ENCODE results near the gene NSL1.

DNA sequence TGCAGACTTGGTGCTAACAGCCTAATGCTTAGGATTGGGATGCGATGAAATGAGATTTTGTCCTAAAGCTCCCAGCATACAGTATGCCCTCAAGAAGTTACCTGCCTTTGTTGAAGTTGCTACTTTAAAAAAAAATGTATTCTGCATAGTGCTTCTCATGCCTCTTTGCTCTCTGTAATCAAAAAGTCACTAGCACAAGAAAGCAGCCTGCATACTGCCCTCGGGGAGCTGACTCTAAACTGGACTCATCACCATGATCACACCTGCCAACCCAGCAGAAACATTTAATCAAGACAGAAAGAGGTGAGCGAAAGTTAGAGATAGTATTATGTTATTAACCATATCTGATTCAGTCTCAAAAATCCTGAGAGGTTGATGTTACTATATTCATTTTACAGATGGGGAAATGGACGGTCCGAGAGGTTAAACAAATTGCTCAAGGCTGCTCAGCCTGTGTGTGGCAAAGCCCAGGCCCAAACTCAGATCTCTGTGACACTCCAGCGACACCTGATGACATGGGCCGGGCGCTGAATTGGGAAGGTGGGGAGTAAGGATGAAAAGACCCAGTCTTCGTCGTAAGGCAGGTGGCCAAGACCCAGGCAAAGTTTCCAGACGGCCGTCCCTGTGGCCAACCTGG is 93.0 kb downstream of the NSL1 start:
- TF ChIP-seq, protein P1, sequence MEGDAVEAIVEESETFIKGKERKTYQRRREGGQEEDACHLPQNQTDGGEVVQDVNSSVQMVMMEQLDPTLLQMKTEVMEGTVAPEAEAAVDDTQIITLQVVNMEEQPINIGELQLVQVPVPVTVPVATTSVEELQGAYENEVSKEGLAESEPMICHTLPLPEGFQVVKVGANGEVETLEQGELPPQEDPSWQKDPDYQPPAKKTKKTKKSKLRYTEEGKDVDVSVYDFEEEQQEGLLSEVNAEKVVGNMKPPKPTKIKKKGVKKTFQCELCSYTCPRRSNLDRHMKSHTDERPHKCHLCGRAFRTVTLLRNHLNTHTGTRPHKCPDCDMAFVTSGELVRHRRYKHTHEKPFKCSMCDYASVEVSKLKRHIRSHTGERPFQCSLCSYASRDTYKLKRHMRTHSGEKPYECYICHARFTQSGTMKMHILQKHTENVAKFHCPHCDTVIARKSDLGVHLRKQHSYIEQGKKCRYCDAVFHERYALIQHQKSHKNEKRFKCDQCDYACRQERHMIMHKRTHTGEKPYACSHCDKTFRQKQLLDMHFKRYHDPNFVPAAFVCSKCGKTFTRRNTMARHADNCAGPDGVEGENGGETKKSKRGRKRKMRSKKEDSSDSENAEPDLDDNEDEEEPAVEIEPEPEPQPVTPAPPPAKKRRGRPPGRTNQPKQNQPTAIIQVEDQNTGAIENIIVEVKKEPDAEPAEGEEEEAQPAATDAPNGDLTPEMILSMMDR (IDR thresholded peaks at IDR 0.05; ENCODE audit: low read depth, low read length) = no peak
- no peak for TF ChIP-seq POLR2A (IDR thresholded peaks at IDR 0.05; ENCODE audit: extremely low read depth, insufficient read length)
- TF ChIP-seq MYC (IDR thresholded peaks at IDR 0.05; ENCODE audit: low read depth, low read length) = no peak
- TF ChIP-seq, protein P2, sequence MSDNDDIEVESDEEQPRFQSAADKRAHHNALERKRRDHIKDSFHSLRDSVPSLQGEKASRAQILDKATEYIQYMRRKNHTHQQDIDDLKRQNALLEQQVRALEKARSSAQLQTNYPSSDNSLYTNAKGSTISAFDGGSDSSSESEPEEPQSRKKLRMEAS (IDR thresholded peaks at IDR 0.05; ENCODE audit: low read depth, low read length) = no peak

Measured in NB4 (cell line).